ENCODE data around the gene C2orf74. TPM values are rescaled to one million over a fixed set of nuclear protein-coding genes. Genes with fewer than 3 reads are reported as not detected.
"Not testable (repeated sequence)": the region's sequence is repeated elsewhere in the genome, so short reads cannot be mapped to it uniquely, and the experiment has no call there.

Gene C2orf74
- total RNA-seq, 3 donors from 2014 or later: 3.7 to 7.1 (median 6.1) TPM

DNA sequence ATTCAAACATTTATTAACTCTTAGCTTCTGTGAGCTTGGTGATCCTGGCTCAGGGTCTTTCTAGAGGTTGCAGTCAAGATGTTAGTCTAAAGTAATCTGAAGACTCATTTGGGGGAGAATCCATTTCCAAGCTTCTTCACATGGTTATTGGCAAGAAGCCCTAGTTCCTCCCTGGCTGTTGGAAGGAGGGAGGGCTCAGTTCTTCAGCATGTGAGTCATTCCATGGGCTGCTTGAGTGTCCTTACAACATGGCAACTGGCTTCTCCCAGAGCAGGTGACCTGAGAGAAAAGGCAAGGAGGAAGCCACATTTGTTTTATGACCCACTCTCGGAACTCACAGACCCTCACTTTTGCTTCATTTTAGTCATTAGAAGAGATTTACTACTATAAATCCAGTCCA, 10.6 kb upstream of the C2orf74 start:
- Mint-ChIP-seq H3K4me3 (no peak overlapping the region), H3K4me1 (ENCODE audit: low read depth) (no peaks in the 10 kb centered on the region), H3K27me3 (ENCODE audit: low read depth) (no peaks in the 10 kb centered on the region), H3K9me3 (no peaks in the 10 kb centered on the region), H3K36me3 (ENCODE audit: insufficient read depth) (peaks cover 19% of the 10 kb centered on the region)
- DNase-seq (no peak), ATAC-seq (no peak)

DNA sequence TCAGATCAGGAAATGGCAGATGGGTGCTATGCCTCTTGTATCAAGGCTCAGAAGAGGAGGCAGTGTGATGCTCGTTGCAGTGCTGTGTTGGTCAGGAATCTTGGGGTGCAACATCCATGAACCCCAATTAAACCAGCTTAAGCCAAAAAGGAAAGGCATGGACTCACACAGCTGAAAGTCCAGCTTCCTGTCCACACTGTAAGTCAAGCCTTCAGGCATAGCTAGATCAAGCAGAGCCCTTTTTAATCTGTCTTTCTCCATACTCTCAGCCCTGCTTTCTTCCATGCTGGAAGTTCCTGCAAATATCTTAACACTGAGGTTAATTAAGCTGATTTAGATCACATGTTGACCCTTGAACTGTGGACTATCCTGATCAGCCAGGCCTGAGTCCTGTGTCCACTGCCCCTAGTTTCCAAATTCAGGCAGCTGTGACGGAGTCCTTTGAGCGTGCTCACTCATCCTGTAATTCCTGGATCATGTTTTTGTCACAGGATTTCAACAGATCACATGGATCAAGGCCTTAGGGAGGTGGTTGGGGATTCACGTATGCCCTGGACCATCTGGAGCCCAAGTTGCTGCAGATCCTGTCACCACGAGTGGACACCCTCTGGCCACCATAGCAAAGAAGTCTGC, 4.5 kb upstream of the C2orf74 start:
- Mint-ChIP-seq H3K36me3 (ENCODE audit: insufficient read depth) (peaks cover 32% of the 10 kb centered on the region), H3K4me1 (ENCODE audit: low read depth) (peaks cover 2% of the 10 kb centered on the region), H3K4me3 (no peak overlapping the region), H3K9me3 (peaks cover 7% of the 10 kb centered on the region), H3K27me3 (ENCODE audit: low read depth) (no peaks in the 10 kb centered on the region)
- DNase-seq (no peak), ATAC-seq (no peak)

DNA sequence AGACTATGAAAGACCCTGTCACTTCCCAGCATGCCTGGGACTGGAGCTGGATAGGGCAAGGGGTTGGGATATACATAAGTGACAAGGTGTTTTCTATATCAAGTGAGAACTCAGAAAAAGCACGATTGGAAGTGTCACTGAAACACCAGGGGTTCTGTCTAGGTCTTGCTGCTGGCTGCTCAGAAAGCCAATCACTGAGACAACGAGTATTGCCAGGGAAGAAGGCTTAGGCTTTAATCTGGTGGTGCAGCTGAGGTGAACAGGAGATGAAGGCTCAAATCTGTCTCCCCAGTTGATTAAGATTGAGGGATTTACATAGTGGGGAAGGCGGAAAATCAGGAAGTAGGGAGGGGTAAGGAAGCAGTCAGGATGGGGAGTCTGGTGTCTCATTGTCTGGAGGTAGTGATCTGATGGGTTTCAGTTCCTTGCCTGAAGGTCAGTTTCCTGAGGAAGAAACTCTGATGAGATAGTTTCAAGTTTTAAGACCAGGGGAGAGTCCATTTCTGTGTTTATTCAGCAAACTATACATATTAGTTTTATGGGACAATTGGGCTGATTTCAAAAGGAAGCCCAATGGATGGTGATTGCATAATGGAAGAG, 3.5 kb upstream of the C2orf74 start:
- Mint-ChIP-seq H3K4me1 (ENCODE audit: low read depth) (peaks cover 2% of the 10 kb centered on the region), H3K27me3 (ENCODE audit: low read depth) (no peaks in the 10 kb centered on the region), H3K9me3 (peaks cover 7% of the 10 kb centered on the region), H3K4me3 (no peak overlapping the region), H3K36me3 (ENCODE audit: insufficient read depth) (peaks cover 39% of the 10 kb centered on the region)
- ATAC-seq (no peak), DNase-seq (no peak)

DNA sequence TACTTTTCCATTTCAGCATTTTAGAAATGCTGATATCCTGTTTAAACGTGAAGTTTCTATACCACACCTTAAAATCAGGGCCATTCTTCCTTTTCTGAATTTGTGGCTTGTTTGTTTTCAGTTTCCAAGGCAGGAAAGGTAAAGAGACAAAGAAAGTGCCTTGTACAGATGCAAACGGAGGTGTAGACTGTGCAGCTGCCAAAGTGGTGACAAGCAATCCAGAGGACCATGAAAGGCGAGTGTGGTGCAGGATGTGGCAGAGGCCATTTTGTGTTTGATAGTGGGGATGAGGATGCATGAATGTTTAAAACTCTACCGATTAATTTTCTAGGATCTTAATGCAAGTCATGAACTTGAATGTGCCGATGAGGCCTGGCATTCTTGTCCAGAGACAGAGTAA, 733 bp downstream of the C2orf74 start:
- Mint-ChIP-seq H3K36me3 (ENCODE audit: insufficient read depth) (peaks cover 42% of the 10 kb centered on the region), H3K4me1 (ENCODE audit: low read depth) (peaks cover 2% of the 10 kb centered on the region), H3K9me3 (peaks cover 7% of the 10 kb centered on the region), H3K4me3 (no peak overlapping the region), H3K27me3 (ENCODE audit: low read depth) (no peaks in the 10 kb centered on the region)
- ATAC-seq: no peak
- no peak for DNase-seq

- not testable (repeated sequence) for H3K9me3 Mint-ChIP-seq; H3K27me3 Mint-ChIP-seq (ENCODE audit: low read depth); H3K4me1 Mint-ChIP-seq (ENCODE audit: low read depth); ATAC-seq; H3K4me3 Mint-ChIP-seq; DNase-seq
- H3K36me3 Mint-ChIP-seq (ENCODE audit: insufficient read depth): peaks cover 30% of the 10 kb centered on the region
These were observed 3.1 kb downstream of the C2orf74 start for GRCh38 chr2:61165082-61165481.

GRCh38 chr2:61165946-61166345, 4.0 kb downstream of the C2orf74 start:
- Mint-ChIP-seq H3K4me1 (ENCODE audit: low read depth) (peaks cover 2% of the 10 kb centered on the region), H3K27me3 (ENCODE audit: low read depth) (no peaks in the 10 kb centered on the region), H3K36me3 (ENCODE audit: insufficient read depth) (peaks cover 29% of the 10 kb centered on the region), H3K4me3 (no peak overlapping the region), H3K9me3 (no peaks in the 10 kb centered on the region)
- DNase-seq (no peak), ATAC-seq (no peak)

GRCh38 chr2:61167579-61167978, 5.6 kb downstream of the C2orf74 start:
- Mint-ChIP-seq H3K9me3 (no peaks in the 10 kb centered on the region), H3K36me3 (ENCODE audit: insufficient read depth) (peaks cover 22% of the 10 kb centered on the region), H3K4me1 (ENCODE audit: low read depth) (no peaks in the 10 kb centered on the region), H3K4me3 (no peak overlapping the region), H3K27me3 (ENCODE audit: low read depth) (no peaks in the 10 kb centered on the region)
- ATAC-seq: no peak
- no peak for DNase-seq

DNA sequence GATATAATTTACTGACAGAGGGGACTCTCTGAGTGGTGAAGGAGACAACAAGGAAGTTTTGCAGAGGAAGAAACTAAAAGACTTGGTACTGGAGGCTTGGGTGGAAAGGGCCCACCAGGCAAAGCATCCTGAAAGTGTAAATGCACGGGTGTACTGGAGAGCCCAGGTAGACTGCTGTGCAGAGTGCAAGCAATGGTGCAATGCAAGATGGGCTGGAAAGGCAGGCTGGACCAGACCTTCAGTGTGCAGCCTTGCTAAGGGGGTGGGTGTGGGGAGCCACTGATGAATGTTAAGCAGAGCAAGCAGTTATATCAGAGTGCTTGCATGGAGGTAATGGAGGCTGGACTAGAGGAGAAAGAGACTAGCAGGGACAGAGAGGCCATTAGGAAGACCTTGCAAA, 10.7 kb downstream of the C2orf74 start:
- ATAC-seq (no peak), DNase-seq (no peak)
- H3K36me3 Mint-ChIP-seq (ENCODE audit: insufficient read depth): no peaks in the 10 kb centered on the region
- H3K4me1 Mint-ChIP-seq (ENCODE audit: low read depth): peaks cover 8% of the 10 kb centered on the region
- H3K27me3 Mint-ChIP-seq (ENCODE audit: low read depth): no peaks in the 10 kb centered on the region
- H3K4me3 Mint-ChIP-seq: no peak overlapping the region
- no peaks in the 10 kb centered on the region for H3K9me3 Mint-ChIP-seq

GRCh38 chr2:61173116-61173515, 11.1 kb downstream of the C2orf74 start:
- Mint-ChIP-seq H3K9me3 (no peaks in the 10 kb centered on the region), H3K36me3 (ENCODE audit: insufficient read depth) (no peaks in the 10 kb centered on the region), H3K4me3 (no peak overlapping the region), H3K27me3 (ENCODE audit: low read depth) (no peaks in the 10 kb centered on the region), H3K4me1 (ENCODE audit: low read depth) (peaks cover 8% of the 10 kb centered on the region)
- no peak for DNase-seq
- ATAC-seq: no peak

DNA sequence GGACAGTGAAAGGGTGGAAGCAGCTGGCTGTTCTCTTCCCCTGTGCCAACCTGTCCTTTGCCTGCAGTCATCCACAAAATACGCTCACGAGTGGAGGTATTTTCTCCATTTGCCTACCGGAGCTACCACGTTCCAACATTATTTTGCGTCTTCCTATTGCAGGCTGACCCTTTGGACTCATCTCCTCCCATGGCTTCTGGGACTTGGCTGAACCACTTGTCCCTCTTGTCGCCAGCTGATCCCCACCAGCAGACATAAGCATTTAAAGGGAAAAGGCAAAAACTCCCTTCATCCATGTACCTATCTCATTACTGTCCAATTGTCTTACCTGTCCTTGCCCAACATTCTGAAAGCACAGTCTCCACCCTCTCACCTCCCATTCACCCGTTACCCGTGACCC, 13.0 kb downstream of the C2orf74 start:
- ATAC-seq (no peak), DNase-seq (no peak)
- Mint-ChIP-seq H3K36me3 (ENCODE audit: insufficient read depth) (peaks cover 3% of the 10 kb centered on the region), H3K27me3 (ENCODE audit: low read depth) (no peaks in the 10 kb centered on the region), H3K4me3 (no peak overlapping the region), H3K4me1 (ENCODE audit: low read depth) (peaks cover 27% of the 10 kb centered on the region), H3K9me3 (no peaks in the 10 kb centered on the region)

- DNase-seq (peak; percentile 92), ATAC-seq (peak; percentile 87 to 90)
- no peaks in the 10 kb centered on the region for H3K27me3 Mint-ChIP-seq (ENCODE audit: low read depth)
- H3K4me3 Mint-ChIP-seq: peak overlapping the region; percentile 90
- H3K4me1 Mint-ChIP-seq (ENCODE audit: low read depth): peaks cover 47% of the 10 kb centered on the region
- no peaks in the 10 kb centered on the region for H3K9me3 Mint-ChIP-seq
- H3K36me3 Mint-ChIP-seq (ENCODE audit: insufficient read depth): peaks cover 13% of the 10 kb centered on the region
These were observed 15.1 kb downstream of the C2orf74 start for GRCh38 chr2:61176755-61177726.

DNA sequence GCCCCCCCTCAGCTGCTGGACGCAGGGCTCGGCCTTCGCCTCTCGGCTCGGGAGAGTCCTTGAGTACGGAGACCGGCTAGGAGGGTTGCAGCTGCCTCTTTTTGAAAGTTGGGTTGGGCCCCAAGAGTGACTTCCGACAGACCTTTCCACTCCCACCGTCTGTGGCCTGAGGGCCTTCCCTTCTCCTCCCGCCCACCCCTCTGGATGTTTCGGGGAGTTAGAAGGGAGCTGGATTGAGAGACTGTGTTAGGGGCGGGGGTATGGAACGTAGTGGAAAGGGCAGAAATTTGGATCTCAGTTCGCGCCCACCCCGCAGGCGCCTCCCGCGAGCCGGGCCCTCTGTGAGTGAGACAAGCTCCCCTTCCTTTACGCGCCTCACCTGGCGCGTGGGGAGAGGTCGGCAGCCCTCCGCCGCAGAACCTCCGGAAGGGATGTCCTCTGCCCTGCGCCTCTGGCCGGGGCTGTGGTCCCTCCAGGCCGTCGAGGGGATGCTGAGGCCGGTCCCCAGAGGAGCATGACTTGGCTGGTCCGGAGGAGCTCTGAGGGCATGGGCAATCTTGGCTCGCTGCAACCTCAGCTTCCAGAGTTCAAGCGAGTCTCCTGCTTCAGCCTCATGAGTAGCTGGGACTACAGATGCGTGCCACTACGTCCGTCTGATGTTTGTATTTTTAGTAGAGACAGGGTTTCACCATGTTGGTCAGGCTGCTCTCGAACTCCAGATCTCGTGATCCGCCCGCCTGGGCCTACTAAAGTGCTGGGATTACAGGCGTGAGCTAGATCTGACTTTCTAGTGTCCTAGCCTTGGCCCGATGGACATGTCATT, 15.9 kb downstream of the C2orf74 start:
- no peaks in the 10 kb centered on the region for H3K27me3 Mint-ChIP-seq (ENCODE audit: low read depth)
- peak overlapping the region; percentile 90 for H3K4me3 Mint-ChIP-seq
- H3K9me3 Mint-ChIP-seq: no peaks in the 10 kb centered on the region
- DNase-seq (peak; percentile 33), ATAC-seq (peak; percentile 23 to 35)
- peaks cover 19% of the 10 kb centered on the region for H3K36me3 Mint-ChIP-seq (ENCODE audit: insufficient read depth)
- peaks cover 54% of the 10 kb centered on the region for H3K4me1 Mint-ChIP-seq (ENCODE audit: low read depth)

GRCh38 chr2:61178603-61179545, 16.9 kb downstream of the C2orf74 start:
- no peaks in the 10 kb centered on the region for H3K27me3 Mint-ChIP-seq (ENCODE audit: low read depth)
- ATAC-seq (no peak), DNase-seq (no peak)
- peaks cover 28% of the 10 kb centered on the region for H3K36me3 Mint-ChIP-seq (ENCODE audit: insufficient read depth)
- H3K4me3 Mint-ChIP-seq: peak overlapping the region; percentile 90
- H3K4me1 Mint-ChIP-seq (ENCODE audit: low read depth): peaks cover 58% of the 10 kb centered on the region
- H3K9me3 Mint-ChIP-seq: no peaks in the 10 kb centered on the region

Data from activated T-cell treated with anti-CD3 and anti-CD28 coated beads, Interleukin-2, amount 50 U/mL, for 4 hours (primary cell).